GM21723 (cell line): Measurements from ENCODE around the gene DNAL1.
"Not testable (repeated sequence)": the region's sequence is repeated elsewhere in the genome, so short reads cannot be mapped to it uniquely, and the experiment has no call there.

Experiments used
- ATAC-seq: cut with Tn5 transposase; IDR thresholded peaks from one replicate; pipeline ENCODE4 v1.9.1; 2021; ENCODE audit warnings: mild to moderate bottlenecking, moderate library complexity; ENCODE audit not compliant: unreplicated experiment

DNAL1 gene

DNA sequence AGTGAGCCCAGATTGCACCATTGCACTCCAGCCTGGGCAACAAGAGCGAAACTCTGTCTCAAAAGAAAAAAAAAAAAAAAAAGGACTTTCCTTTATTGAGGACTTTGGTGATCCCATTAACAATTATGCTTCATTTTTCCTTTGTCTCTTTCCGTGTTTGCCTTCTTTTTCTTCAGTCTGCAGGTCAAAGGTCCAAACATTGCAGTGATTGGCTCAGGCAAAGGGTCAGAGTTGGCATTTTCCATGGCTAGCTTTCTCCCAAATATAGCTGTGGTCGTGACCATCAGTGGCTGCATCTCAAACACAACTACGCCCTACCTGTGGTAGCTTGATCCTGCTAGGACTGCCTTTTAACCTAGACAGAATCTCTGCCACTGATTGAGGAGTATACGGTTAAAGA lies 7.0 kb upstream of the DNAL1 start:
- ATAC-seq = no peak

DNA sequence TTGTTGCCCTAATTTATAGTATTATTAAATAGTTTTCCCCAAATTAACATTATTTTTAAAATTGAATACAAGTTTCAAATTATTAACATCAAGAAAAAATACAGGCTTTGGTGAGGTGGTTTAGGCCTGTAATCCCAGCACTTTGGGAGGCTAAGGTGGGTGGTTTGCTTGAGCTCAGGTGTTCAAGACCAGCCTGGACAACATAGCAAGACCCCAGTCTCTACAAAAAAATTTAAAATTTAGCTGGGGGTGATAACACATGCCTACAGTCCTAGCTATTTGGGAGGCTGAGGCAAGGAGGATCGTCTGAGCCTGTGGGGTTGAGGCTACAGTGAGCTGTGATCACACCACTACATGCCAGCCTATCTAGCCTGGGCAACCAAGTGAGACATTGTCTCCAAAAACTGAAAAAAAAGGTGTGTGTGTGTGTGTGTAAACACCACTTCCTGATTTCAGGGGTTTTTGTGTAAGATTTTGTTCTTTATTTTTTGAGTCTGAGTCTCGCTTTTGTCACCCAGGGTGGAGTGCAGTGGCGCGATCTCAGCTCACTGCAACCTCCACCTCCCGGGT lies 3.9 kb upstream of the DNAL1 start:
- no peak for ATAC-seq

DNA sequence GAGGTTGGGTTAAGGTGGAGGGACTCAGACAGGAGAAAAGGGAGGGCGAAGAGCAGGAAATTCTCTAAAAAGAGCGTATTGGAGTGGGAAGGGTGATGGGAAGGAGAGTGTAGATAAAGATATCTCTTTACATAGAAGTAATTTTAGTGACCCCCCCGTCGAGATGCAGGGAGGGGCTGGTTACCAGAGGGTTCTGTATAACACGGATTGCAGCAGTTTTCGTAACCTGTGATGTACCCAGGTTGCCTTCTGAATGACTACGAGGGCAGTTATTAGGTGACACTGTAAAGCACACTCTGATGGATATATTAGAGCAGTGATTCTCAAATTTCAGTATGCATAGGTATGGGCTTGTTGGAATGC lies 443 bp downstream of the DNAL1 start:
- peak; percentile 9 for ATAC-seq

DNA sequence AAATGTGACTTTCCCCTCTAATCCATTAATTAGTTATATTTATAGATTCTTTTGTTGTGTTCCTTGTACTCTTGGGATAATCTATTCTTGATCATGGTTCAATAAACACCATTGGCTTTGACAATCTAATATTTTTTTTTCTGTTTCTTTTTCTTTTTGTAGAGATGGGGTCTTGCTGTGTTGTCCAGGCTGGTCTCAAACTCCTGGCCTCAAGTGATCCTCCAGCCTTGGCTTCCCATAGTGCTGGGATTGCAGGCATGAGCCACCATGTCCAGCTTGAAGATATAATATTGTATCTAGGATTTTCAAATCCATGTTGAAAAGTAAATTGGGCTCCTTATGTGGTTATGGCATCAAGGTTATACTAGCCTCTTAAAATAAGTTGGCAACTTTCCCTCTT lies 6.2 kb downstream of the DNAL1 start:
- no peak for ATAC-seq

DNA sequence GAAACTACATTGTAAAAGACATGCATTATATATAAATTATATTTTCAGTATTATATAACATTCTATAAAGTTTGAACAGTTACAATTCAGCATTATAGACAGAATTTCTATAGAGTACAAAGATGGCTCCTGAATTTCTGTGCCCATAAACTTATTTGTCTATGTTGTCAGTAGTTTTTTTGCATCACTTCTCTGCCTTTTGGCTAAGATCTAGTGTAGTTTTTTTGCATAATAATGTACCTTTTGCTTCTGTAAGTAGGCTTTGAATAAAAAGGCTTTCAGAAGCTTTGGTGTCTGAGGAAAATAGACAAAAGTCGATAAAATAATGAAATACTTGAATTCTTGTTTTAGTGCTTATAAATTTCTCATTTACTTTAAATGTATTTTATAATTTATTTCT lies 11.1 kb downstream of the DNAL1 start:
- ATAC-seq = no peak

DNA sequence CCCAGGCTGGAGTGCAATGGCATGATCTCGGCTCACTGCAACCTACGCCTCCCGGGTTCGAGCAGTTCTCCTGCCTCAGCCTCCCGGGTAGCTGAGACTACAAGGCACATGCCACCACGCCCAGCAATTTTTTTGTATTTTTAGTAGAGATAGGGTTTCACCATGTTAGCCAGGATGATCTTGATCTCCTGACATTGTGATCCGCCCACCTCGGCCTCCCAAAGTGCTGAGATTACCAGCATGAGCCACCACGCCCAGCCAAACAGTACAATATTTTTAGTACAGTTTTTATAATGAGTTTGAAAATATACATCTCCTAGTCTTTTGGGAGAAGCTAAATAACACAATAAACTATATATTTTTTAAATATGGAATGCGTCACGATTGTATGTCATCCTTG lies 14.4 kb downstream of the DNAL1 start:
- not testable (repeated sequence) for ATAC-seq

DNA sequence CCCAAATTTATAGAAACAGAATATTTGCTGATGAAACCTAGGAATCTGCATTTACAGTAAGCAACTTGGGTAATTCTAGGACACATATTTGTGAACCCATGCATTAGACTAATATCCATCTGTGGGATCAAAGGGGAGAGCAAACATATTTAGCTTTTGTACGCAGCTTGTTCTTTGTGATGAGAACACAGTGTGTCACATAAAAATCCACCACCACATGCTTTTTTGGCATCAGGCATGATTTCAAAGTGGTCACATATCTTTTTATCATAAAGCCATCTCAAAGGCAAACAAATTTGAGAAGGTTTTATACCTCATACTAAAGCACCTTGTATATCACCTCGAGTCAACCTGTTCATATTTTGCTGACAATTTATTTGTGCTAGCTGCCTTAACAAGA lies 15.7 kb downstream of the DNAL1 start:
- no peak for ATAC-seq

DNA sequence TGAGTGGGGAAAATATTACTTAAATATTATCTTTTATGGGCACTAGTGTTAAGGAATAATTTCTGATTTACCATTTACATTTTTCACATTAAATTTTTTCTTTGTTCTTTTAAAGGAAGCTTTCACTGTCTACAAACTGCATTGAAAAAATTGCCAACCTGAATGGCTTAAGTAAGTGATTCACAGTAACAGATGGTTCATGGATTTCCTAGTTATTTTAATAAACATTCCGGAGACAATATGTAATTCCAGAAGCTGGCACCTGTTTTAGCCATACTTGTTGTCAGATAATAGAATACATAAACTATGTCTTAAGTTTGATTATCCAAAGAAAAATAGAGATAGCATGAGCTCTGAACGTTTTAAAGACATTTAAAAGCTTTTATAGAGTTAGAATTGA lies 17.1 kb downstream of the DNAL1 start:
- ATAC-seq = no peak

DNA sequence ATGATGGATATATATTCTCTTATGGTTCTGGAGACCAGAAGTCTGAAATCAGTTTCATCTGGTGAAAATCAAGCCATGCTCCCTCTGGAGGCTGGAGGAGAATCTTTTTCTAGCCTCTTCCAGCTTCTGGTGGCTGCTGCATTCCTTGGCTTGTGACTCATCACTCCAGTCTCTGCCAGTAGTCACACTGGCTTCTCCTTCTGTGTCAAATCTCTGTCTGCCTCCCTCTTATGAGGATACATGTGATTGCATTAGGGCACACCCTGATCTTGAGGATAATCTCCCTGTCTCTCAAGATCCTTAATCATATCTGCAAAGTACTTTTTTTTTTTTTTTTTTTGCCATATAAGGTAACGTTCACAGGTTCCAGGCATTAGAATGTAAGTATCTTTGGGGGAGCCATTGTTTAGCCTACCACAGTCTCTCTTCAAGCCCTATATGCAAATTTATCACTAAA lies 17.7 kb downstream of the DNAL1 start:
- ATAC-seq = no peak

DNA sequence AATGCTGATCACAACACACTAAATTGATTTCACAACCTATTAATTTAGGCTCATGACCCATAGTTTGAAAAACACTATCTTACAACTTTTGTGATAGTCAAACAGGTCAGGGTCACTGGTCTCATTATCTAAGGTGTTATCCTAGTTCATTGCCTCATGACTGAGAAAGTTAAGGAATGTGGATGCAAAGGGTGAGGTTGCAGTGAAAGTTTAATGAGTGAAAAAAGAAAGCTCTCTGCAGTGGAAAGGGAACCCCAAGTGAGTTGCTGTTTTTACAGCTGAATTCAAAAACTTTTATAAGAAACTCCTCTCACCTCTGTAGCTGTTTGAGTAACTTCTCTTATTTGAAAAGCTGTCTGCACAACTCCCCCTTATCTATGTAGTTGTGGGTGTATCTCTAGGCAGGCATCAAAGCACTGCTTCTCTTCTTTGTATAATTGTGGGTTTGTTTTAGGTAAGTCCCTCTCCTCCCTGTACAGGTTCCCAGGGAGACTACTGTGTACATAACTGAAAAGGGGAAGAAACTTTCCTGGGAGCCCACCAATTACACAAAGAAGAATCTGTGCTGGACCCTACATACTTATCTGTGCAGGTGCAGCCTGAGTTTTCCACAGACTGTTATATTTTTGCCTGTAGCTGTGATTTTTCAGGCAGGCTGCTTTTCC lies 18.9 kb downstream of the DNAL1 start:
- ATAC-seq = no peak

DNA sequence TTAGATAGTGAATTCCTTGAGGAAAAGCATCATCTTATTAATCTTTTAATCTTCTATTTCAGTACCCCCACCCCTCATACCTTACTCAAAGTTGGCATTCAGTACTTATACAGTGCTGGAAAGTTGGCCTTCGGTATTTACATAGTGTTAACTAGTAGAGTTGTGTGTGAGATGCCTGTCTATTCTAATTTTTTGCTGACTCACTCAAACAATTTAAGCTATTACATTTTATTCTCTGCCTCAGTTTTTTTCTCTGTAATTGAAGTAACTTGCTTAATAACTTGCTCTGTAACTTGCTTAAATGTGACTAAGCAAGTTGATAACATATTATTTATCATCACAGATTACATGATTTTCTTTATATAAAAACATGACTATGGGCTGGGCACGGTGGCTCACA lies 20.3 kb downstream of the DNAL1 start:
- ATAC-seq = no peak

DNA sequence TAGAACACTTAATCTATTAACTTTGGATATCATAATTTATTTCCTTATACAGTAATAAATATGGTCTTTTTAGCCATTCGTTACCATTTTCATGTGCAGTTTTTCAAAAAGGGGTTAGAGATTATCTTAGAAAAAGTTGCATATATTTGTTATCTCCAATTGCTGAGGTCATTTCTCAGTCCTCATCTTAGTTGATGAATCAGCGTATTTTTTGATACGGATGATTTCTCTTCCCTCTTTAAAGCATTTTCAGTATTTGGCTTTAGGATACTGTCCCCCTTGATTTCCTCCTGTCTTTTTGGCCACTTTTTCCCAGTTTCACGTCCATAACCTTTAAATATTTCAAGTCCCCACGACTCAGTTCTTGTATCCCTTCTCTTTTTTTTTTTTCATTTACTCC lies 21.8 kb downstream of the DNAL1 start:
- ATAC-seq = no peak

DNA sequence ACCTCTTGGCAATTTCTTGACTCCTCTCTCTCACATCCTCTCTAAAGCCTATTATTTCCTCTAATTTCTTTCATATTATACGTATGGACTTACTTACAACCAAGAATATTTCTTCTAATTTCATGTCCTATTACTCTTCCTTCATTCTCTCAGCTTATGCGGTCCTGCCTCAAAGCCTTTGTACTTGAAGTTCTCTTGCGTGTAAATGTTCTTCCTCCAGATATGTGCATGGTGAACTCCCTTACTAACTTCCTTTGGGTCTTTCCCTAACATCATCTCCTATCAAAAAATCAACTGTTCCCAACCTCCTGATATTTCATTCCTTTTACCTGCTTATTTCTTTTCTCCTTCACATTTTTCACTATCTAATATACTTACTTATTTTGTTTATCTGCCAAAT lies 23.1 kb downstream of the DNAL1 start:
- no peak for ATAC-seq

DNA sequence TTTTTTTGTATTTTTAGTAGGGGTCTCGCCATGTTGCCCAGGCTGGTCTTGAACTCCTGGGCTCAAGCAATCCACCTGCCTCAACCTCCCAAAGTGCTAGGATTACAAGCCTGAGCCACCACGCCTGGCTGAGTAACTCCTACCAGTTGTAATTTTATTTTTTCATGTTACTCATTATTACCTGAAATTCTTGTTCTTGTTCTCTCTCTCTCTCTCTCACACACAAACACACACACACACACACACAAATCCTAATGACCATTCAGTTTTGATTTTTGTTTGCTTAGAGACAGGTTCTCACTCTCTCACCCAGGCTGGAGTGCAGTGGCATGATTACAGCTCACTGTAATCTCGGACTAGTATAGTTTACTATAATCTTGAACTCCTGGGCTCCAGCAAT lies 30.2 kb downstream of the DNAL1 start:
- ATAC-seq = no peak

DNA sequence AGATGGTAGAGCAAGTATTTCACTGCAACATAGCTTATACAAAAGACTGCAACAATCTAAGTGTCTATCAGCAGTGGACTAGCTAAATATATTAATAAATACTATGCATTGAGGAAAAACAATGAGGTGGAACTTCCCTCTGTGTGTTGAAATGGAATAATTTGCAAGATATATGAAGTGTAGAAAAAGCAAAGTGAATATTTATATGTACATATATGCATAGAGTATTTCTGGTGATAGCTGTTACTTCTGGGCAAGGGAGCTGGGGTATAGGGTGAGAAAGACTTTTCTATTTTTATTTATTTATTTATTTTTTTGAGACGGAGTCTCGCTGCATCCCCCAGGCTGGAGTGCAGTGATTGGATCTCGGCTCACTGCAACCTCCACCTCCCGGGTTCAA lies 33.9 kb downstream of the DNAL1 start:
- no peak for ATAC-seq

DNA sequence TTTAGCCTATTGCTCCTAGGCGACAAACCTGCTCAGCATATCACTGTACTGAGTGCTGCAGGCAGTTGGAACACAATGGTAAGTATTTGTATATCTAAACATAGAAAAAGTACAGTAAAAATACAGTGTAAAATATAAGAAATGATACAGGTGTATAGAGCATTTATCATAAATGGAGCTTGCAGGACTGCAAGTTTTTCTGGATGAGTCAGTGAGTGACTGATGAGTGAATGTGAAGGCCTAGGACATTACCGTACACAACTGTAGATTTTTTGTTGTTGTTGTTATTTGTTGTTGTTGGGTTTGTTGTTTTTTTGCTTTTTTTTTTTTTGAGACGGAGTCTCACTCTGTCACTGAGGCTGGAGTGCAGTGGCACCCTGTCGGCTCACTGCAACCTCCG lies 36.0 kb downstream of the DNAL1 start:
- ATAC-seq = no peak

DNA sequence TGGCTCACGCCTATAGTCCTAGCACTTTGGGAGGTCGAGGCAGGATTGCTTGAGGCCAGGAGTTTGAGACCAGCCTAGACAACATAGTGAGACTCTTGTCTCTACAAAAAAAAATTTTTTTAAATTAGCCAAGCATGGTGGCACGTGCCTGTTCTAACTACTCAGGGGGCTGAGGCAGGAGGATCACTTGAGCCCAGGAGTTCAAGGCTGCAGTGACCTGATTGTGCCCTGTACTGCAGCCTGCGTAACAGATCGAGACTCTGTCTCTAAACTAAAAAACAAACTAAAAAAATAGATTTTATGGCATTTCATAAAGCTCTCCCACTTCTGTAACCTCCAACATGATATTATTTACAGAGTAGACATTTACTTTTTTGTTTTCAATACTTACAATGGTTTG lies 39.8 kb downstream of the DNAL1 start:
- no peak for ATAC-seq

DNA sequence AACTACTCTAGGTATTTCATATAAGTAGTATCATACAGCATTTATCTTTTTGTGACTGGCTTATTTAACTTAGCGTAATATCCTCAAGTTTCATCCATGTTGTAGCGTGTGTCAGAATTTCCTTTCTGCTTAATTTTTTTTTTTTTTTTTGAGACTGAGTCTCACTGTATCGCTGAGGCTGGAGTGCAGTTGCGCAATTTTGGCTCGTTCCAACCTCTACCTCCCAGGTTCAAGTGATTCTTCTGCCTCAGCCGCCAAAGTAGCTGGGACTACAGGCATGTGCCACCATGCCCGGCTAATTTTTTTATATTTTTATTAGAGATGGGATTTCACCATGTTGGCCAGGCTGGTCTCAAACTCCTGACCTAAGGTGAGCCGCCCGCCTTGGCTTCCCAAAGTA lies 40.5 kb downstream of the DNAL1 start:
- no peak for ATAC-seq

DNA sequence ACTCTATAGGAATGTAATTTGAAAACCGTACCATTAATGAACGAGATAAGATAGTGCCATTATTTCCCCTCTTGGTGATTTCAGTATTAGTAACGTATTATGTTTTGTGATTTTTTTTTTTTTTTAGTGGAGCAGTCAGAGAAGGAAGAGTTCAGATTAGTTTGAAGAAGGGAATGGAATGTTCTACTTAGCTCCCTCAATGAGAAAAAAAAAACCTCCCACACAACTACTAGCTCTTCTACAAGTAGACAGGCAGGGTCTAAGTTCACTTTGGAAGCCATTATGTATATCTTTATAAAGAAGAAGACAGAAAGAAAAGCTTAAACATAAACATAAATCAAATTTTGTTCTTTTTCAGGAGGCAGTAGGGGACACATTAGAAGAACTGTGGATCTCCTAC lies 42.1 kb downstream of the DNAL1 start:
- ATAC-seq = no peak

DNA sequence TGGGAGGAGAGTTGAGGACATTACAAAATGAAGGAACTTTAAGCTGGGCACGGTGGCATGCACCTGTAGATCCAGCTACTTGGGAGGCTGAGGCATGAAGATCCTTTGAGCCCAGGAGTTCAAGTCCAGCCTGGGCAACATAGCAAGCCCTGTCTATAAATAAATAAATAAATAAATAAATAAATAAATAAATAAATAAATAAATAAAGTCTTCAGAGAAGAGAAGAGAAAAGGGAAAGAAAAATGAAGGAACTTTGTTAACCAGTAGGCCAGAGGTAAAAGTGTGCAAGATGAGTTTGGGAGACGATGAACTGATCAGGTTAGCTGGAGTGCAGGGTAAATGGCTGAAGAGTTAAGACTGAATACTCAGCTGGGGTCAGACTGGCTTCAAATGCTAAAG lies 49.3 kb downstream of the DNAL1 start:
- no peak for ATAC-seq

DNA sequence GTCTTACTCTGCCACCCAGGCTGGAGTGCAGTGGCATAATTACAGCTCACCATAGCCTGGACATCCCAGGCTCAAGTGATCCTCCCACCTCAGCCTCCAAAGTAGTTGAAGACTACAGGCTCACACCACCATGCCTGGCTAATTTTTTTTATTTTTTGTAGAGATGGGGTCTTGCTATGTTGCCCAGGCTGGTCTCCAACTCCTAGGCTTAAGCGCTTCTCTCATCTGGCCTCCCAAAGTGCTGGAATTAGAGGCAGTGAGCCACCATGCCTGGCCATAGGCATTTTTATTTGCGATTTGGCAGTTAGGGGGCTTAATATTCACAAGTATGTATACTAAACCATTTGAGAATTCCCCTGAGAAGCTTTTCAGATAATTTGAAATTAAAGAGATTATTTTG lies 50.3 kb downstream of the DNAL1 start:
- ATAC-seq = no peak

DNA sequence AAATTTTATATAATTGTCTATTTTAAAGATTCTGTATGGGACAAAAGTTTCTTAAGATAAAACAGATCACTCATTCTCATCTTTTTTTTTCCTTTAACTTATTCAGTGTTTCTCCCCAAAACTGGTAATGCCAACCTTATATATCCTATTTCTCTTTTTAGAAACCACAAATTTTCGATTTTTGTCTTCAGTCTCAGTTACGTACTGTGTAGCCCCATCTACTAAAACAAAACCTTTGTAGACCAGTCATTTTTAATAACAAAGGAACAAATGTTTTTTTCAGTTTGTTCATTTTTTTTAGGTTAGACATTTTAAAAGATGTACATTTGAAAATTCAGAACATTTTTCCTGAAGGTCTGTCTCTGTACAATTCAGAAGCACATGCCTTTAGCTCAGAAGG lies 51.2 kb downstream of the DNAL1 start:
- peak; percentile 65 for ATAC-seq
